ENCODE data around the gene SEPTIN10.

SEPTIN10 gene

DNA sequence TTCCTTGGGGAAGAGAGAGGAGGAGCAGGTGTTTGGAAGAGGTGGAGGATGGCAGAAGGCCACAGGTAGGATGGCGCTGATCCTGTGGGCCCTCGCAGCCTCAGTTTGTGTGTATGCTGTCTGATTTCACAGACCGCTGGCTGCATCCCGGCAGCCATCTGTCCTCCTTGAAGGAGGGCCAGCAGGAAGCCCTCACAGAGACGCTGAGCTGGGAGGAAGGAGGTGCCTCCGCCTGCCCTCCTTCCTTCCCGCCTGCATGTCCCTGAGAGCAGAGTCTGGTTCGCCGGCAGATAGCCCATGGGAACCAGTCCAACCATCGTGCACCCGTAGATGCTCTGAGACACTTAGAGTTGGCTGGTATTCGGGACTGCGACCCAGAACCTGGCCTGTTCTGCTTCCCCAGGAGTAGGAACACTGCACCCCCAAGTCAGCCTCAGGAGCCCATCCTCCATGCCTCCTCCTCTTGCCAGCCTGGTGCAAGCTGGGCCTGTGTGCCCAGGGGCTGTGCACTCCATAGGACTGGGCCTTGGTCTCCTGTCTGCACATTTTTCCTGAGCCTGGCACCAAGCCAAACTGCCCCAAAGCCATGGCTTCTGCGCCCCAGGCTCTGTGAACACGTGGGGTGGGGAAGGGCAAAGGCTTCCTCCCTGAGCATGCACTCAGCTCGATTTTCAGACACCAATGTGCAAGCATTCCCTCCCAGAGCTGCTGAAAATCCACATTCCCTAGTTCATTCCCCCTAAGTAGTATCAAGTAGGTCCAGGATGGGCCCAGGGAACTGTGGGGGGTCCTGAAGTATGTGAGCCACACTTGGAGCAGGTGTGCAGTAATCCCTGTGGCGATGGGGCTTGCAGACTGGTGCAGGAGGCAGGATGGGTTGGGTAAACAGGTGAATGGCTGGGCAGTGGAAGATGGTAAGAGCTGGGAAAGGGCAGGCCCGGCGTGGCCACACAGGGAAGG, 115.6 kb downstream of the SEPTIN10 start:
- Histone ChIP-seq H3K27ac (ENCODE audit: low read length) (no peak overlapping the region), H3K27me3 (ENCODE audit: control insufficient read depth, insufficient read depth, low read length) (no peaks in the 10 kb centered on the region), H3K9me3 (ENCODE audit: control insufficient read depth, low read depth, low read length) (no peaks in the 10 kb centered on the region), H3K9ac (ENCODE audit: low read length) (no peak overlapping the region), H3K4me1 (ENCODE audit: control insufficient read depth, low read depth, low read length) (no peaks in the 10 kb centered on the region), H3K4me3 (ENCODE audit: low read length) (no peak overlapping the region), H3K36me3 (ENCODE audit: control insufficient read depth, low read depth, low read length) (no peaks in the 10 kb centered on the region)

- Histone ChIP-seq H3K9me3 (ENCODE audit: control insufficient read depth, low read depth, low read length) (no peaks in the 10 kb centered on the region), H3K9ac (ENCODE audit: low read length) (no peak overlapping the region), H3K4me3 (ENCODE audit: low read length) (no peak overlapping the region), H3K27me3 (ENCODE audit: control insufficient read depth, insufficient read depth, low read length) (no peaks in the 10 kb centered on the region), H3K4me1 (ENCODE audit: control insufficient read depth, low read depth, low read length) (no peaks in the 10 kb centered on the region), H3K27ac (ENCODE audit: low read length) (no peak overlapping the region), H3K36me3 (ENCODE audit: control insufficient read depth, low read depth, low read length) (no peaks in the 10 kb centered on the region)
These were observed 116.3 kb downstream of the SEPTIN10 start for GRCh38 chr2:109497463-109497862.

- no peaks in the 10 kb centered on the region for H3K27me3 ChIP-seq (ENCODE audit: control insufficient read depth, insufficient read depth, low read length)
- H3K4me1 ChIP-seq (ENCODE audit: control insufficient read depth, low read depth, low read length): no peaks in the 10 kb centered on the region
- no peaks in the 10 kb centered on the region for H3K9me3 ChIP-seq (ENCODE audit: control insufficient read depth, low read depth, low read length)
- H3K36me3 ChIP-seq (ENCODE audit: control insufficient read depth, low read depth, low read length): no peaks in the 10 kb centered on the region
- H3K9ac ChIP-seq (ENCODE audit: low read length): no peak overlapping the region
- H3K4me3 ChIP-seq (ENCODE audit: low read length): no peak overlapping the region
- no peak overlapping the region for H3K27ac ChIP-seq (ENCODE audit: low read length)
These were observed 119.4 kb downstream of the SEPTIN10 start for GRCh38 chr2:109494351-109494750.

- H3K27ac ChIP-seq (ENCODE audit: low read length): no peak overlapping the region
- H3K9me3 ChIP-seq (ENCODE audit: control insufficient read depth, low read depth, low read length): no peaks in the 10 kb centered on the region
- no peaks in the 10 kb centered on the region for H3K36me3 ChIP-seq (ENCODE audit: control insufficient read depth, low read depth, low read length)
- H3K9ac ChIP-seq (ENCODE audit: low read length): no peak overlapping the region
- no peaks in the 10 kb centered on the region for H3K4me1 ChIP-seq (ENCODE audit: control insufficient read depth, low read depth, low read length)
- no peaks in the 10 kb centered on the region for H3K27me3 ChIP-seq (ENCODE audit: control insufficient read depth, insufficient read depth, low read length)
- no peak overlapping the region for H3K4me3 ChIP-seq (ENCODE audit: low read length)
These were observed 120.4 kb downstream of the SEPTIN10 start for GRCh38 chr2:109493176-109493935.

Measured in iPS-18a (cell line).